CD4-positive, alpha-beta T cell treated with Interleukin-4 for 4 hours (primary cell): Measurements from ENCODE around the gene POGZ.
"Not testable (repeated sequence)": the region's sequence is repeated elsewhere in the genome, so short reads cannot be mapped to it uniquely, and the experiment has no call there.

Source experiments
- DNase-seq: peaks from one replicate; pipeline ENCODE4 v3.0.0-alpha.2; 2020

POGZ gene

GRCh38 chr1:151416231-151416630 is 43.1 kb downstream of the POGZ start:
- no peak for DNase-seq

- DNase-seq: no peak
Measured at GRCh38 chr1:151411884-151412283, 47.4 kb downstream of the POGZ start.

GRCh38 chr1:151408891-151409290 is 50.4 kb downstream of the POGZ start:
- DNase-seq: no peak

GRCh38 chr1:151407304-151407703 is 52.0 kb downstream of the POGZ start:
- no peak for DNase-seq

GRCh38 chr1:151406176-151406575 is 53.1 kb downstream of the POGZ start:
- DNase-seq: no peak

- no peak for DNase-seq
Measured at GRCh38 chr1:151405187-151405951, 53.9 kb downstream of the POGZ start.

GRCh38 chr1:151403612-151404011 is 55.7 kb downstream of the POGZ start:
- DNase-seq: no peak

GRCh38 chr1:151402764-151403163 is 56.5 kb downstream of the POGZ start:
- no peak for DNase-seq

- DNase-seq: no peak
Measured at GRCh38 chr1:151401860-151402259, 57.4 kb downstream of the POGZ start.

GRCh38 chr1:151401125-151401788 is 58.0 kb downstream of the POGZ start:
- no peak for DNase-seq

- peak; percentile 91 for DNase-seq
Measured at GRCh38 chr1:151399324-151400171, 59.7 kb downstream of the POGZ start, which contains the start of gene PSMB4. Gene PSMB4 (plus strand): TSS chr1:151399573. CDS start chr1:151399588, 15 bp downstream.

- not testable (repeated sequence) for DNase-seq
Measured at GRCh38 chr1:151396265-151396664, 63.0 kb downstream of the POGZ start.

GRCh38 chr1:151393583-151393982 is 65.7 kb downstream of the POGZ start:
- no peak for DNase-seq

GRCh38 chr1:151391079-151391563 is 68.2 kb downstream of the POGZ start:
- no peak for DNase-seq

- not testable (repeated sequence) for DNase-seq
Measured at GRCh38 chr1:151390221-151391078, 68.8 kb downstream of the POGZ start.

- no peak for DNase-seq
Measured at GRCh38 chr1:151386002-151386401, 73.3 kb downstream of the POGZ start.

- DNase-seq: no peak
Measured at GRCh38 chr1:151384584-151384983, 74.7 kb downstream of the POGZ start.

GRCh38 chr1:151377150-151377884 is 82.0 kb downstream of the POGZ start:
- no peak for DNase-seq

GRCh38 chr1:151373196-151373595 is 86.1 kb downstream of the POGZ start:
- no peak for DNase-seq

- DNase-seq: no peak
Measured at GRCh38 chr1:151372058-151372934, 87.0 kb downstream of the POGZ start, which contains the start of gene SELENBP1. Gene SELENBP1 (minus strand): TSS chr1:151372705. CDS start chr1:151372641, 64 bp downstream.
